HL-60/S4 (cell line): Measurements from ENCODE around the gene UNC13D.
"Not testable (repeated sequence)": the region's sequence is repeated elsewhere in the genome, so short reads cannot be mapped to it uniquely, and the experiment has no call there.

Experiments
- in situ Hi-C: fragments of 300-500 bp; cut with MboI; formaldehyde crosslinking; loops from 2 replicates; pipeline ENCODE4 v1.14.3; 2022; ENCODE audit warnings: low sequenced_read_pairs

The UNC13D gene

DNA sequence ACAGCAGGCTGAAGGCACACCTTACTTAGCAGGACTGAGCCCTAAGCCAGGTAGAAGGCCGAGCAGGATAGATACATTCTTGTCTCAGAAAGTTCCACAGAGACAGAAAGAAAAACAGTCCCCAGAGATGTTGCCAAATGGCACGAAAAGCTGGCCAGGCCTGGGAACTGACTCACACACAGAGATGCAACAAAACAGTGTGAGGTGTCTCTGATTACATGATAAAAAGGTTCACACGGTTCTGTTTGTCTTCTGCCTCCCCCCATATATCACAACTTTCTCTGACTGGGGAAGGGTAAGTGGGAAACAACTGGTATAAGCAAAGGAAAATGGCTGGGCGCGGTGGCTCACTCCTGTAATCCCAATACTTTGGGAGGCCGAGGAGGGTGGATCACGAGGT, 9.2 kb upstream of the UNC13D start:
- in situ Hi-C loops = no loop called here

DNA sequence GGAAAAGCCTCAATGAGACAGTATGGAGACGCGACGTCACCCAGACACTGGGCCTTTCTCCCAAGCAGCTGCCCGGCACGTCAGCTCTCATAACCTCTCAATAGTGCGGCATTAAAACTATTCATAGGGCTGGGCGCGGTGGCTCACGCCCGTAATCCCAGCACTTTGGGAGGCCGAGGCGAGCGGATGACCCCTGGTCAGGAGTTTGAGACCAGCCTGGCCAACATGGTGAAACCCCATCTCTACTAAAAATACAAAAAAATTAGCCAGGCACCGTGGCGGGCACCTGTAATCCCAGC, 7.4 kb upstream of the UNC13D start:
- in situ Hi-C loops = not testable (repeated sequence)

DNA sequence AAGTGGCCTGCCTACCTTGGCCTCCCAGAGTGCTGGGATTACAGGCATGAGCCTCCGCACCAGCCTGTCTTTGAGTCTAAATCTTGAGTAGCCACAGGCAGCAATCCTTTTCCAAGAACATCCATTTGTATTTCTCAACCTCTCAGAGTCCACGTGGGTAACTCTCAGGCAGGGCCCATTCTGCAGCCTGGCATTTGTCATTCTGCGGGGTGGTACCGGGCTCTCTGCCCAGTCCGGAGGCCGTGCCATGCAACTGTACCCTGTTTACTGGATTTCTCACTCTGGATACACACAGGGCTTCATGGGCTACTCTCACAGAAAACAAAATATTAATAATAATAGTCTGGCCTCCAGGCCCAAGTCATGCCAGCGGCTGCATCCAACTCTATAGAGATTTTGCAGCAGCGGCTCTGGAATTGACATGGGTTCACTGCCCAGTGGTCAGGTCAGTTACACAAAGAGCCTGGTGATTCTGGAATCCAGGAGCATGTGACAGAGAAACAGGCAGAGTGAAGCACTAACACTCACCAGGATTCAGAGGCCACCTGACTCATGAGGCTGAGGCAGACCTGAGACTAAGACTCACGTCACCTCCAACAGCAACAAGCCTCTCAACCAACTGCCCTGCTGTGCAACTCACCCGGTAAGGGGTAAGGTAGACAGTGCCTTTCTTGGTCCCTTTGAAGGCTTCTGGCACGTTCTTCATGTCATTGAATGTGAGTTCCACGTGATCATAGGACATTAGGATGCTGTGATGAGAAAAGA, 6.9 kb upstream of the UNC13D start:
- in situ Hi-C loops = no loop called here

DNA sequence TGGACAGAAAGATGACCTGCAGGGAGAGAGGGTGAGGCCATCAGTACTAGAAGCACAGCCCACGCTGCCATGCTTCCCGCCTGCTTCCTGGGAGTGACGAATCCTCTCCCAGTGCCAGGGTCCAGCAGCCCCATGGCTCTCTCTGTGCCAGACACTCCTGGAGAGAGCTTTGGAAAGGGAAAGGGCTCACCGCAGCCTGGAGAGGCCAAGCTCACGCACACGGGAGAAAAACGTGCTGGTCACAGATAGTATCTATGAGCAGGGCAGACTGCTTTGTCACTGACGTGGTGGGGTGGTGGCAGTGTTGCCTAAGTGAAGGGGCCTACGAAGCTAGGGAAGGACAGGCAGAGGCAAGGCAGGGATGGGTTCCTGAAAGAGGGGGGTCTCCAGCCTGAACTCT, 5.5 kb upstream of the UNC13D start:
- in situ Hi-C loops = no loop called here

DNA sequence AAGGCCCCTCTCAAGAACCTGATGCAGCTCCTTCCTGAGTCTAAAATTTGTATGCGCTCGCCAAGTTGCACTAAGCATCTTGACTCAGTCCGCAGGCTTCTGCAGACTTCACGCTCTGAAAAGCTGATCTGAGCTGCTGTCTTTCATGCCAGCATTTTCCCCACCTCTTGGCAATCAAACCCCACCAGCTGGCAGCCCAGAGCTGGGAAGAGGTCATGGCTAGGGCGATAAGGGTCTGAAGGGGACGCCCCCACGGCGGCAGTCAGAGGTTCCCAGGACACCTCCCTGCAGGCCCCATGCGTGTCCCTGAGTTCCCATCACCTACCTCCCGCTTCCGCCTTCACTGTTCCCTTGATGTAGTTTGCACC, 5.1 kb upstream of the UNC13D start:
- in situ Hi-C loops = no loop called here

DNA sequence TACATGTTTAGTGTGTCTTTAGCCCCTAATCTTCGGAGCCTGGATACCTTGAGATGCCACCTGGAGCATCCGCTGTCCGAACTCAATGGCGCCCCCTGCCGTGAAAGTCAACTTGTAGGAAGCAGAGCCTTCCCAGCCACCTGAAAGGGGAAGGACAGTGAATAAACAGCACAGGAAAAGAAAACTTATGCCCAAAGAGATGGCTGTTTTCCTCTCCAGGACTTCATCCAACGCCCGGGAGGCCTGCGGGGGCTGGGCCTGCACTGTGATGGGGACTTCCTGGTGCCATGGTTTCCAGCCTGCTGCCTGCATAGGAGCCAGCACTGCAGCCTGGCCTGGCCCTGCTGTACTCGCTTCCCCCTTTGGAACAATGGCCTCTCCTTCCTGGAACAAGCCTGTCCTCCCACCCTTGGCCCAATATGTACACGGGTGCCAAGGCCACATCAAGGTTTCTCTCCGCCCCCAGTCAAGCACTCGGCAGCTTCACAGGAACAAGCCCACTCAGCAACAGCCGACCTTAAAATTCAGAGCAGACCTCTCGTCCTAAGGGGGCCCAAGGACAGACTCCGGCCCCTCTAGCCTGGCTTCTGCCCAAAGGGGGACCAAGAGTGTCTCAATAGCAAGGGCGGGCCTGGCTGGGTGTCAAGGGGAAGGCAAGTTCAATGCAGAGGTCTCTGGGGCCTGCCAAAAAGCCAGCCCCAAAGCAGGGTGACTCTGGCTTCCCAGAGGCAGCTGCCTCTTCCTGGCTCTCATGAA, 4.5 kb upstream of the UNC13D start:
- in situ Hi-C loops = no loop called here

DNA sequence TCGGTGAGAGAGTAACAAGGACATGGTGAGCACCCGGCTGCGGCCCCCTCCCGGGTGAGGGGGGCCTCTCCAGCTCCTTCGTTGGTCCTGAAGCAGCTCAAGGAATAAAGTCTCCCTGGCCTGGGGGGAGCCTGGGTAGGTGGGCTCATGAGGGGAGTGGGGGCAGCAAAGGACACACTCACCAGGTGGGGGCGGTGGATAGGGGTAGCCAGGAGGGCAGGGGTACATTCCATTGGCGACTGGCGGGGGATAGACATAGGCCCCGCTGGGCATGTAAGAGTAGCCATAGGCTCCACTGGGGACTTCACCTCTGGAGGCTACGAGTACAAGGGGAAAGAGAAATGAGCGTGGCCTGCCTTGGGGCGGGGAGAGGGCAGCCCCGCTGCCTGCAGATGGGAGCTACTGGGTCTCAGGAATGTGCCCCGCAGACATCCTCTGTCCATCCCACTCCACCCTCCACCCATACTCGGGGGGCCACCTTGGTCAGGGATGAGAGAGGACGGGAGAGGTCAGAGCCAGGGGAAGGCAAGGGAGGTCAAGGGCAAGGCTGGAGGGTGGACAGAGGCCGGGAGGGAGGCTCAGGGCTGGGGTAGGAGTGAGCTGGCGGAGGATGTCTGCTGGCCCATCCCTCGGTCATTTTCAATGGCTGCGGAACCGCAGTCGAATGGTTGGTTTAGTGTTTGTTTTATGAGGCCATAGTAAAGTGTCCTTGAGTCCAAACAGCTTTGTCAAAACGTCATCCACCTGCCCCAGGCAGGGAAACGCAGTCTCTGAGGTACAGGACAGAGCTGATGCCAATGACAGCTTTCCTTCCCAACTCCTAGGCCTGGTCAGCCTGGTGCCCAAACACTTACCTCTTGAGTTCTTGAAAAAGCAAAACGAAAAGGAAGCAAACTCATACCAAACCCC, 3.7 kb upstream of the UNC13D start:
- in situ Hi-C loops = no loop called here

DNA sequence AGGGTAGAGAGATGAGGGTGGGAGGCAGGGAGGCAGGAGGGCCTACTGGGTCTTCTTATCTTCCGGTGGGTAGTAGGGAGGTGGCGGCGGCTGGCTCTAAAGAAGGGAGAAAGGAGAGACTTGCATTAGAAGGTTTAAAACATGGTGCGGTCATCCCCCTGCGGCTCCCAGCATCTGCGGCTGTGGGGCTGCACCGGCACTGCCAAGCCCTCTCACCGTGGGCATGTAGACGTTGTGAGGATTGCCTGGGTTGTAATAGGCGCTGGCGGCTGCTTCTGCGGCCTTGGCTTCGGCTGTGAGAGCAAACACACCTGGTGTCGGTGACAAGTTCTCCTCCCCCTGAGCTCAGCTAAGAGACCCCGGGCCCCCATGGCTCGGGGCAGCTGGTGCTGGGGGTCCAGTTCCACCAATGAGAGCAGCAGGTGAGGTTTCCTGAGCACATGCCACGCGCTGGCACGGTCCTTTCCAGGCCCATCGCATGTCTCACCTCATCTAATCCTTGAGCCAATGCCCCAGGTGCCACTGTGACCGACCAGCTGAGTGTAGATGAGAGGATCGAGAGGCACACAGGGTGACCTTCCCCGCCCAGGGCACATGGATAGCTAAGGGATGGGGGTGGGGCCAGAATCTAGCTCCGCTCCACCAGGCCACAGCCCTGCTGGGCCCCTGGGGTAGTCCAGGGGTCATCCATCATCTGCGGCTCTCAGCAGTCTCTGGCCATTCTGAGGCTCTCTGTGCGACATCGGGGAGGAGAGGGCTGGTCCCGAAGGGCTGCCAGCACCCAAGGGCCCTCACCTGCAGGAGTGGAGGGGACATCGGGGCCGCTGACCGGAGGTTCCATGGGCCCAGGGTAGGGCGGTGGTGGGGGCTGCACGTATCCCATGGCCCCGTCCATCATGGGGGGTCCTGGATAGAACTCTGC, 2.7 kb upstream of the UNC13D start:
- in situ Hi-C loops = no loop called here

GRCh38 chr17:75845933-75846691, 1.9 kb upstream of the UNC13D start:
- in situ Hi-C loops = no loop called here

DNA sequence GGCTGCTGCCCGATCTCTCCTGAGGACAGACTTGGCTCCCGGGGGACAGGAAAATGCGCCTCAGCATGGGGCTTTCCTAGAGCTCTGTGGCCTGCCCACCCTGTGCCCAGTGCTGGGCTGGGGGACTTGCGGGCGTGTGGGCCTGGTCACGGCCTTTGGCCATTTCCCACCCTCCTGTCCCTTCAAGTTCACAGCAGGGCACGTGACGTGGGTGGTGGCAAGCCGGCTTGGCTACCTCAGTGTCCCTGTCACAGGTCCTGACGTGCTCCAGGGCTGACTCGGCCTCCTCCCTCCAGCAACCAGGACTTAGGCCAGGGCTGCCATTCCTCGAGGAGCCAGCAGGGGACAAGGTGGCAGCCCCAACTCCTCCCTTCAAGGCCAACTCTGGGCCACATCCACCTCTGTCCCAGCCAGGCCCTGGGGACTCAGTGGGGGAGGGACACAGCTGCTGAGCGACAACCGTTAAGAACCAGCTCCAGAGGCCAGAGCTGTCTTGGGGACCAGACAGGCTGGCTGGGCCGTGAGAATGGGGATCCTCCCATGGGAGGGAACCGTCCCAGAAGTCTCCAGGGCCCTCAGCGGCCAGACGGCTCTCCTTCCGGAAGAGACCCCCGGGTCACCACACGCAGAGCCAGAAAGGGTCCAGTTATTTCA, 981 bp upstream of the UNC13D start:
- in situ Hi-C loops = no loop called here

DNA sequence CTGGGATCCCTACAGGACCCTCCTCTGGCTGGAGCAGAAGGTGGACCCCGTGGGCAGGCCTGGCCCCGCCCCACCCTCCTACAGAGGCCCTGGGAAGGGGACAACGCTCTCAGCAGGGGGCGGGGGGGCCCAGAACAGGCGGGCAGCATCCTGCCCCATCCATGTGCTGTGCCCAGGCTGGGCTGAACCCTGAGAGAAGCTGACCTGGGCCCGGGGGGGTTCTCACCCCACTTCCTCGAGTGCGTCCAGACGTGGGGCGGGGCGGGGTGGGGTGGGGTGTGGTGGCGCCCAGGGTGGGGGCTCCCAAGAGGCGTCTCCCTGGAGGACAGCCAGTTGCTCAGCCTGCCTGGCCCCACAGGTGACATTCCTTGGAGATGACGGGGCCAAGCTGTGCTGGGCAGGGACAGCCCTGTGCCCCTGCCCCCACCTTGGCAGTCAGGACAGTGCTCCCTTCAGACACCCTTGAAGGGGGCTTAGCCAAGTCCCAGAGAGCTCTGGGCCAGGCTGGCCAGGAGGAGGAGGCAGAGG, 390 bp upstream of the UNC13D start:
- in situ Hi-C loops = no loop called here

GRCh38 chr17:75842963-75843576, 1.1 kb downstream of the UNC13D start:
- in situ Hi-C loops = no loop called here

GRCh38 chr17:75842411-75842810, 1.8 kb downstream of the UNC13D start:
- in situ Hi-C loops = no loop called here

GRCh38 chr17:75840799-75841164, 3.4 kb downstream of the UNC13D start:
- in situ Hi-C loops = no loop called here

- in situ Hi-C loops = no loop called here
Observed at GRCh38 chr17:75839942-75840798, 4.0 kb downstream of the UNC13D start.

DNA sequence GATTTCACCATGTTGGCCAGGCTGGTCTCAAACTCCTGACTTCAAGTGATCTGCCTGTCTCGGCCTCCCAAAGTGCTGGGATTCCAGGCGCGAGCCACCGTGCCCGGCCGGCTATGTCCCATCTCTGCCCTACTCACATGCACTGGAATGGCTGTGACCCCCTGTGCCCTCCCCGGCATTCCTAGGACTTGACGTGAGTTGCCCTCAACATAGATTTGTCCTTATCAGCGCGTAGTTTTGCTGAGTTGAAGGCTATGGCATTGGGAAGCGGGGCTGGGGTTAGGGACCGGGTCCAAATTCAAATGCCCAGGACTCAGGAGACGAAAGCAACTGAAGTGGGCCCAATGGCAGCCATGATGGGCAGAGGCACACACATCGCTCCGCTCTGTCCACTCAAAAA, 5.8 kb downstream of the UNC13D start:
- in situ Hi-C loops = no loop called here

DNA sequence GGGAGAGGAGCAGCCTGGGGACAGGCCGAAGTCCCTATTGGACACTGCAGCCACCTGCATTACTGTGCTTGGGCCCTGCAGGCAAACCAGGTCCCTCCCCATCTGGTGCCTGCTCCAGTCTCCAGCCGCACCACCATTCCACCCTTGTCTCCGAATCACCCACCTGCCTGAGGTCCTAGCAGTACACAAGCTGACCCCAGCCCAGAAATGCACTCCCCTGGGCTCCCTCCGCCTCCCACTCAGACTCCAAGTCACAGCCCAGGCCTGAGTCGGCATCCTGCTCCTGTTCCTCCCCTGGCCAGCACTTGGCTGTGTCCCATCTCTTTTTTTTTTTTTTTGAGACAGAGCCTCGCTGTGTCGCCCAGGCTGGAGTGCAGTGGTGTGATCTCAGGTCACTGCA, 6.3 kb downstream of the UNC13D start:
- in situ Hi-C loops = no loop called here

GRCh38 chr17:75836605-75837004, 7.6 kb downstream of the UNC13D start:
- in situ Hi-C loops = no loop called here
